Measurements from ENCODE around the gene IBTK. TPM values are rescaled to one million over a fixed set of nuclear protein-coding genes. Genes with fewer than 3 reads are reported as not detected.
"Not testable (repeated sequence)": the region's sequence is repeated elsewhere in the genome, so short reads cannot be mapped to it uniquely, and the experiment has no call there.

The IBTK gene
- total RNA-seq, 1 donor from 2014 or later = 24.8 TPM

GRCh38 chr6:82169138-82169876 lies 78.2 kb downstream of the IBTK start:
- H3K4me1 Mint-ChIP-seq (ENCODE audit: unreplicated experiment) = peaks cover 4% of the 10 kb centered on the region
- no peaks in the 10 kb centered on the region for H3K27me3 Mint-ChIP-seq (ENCODE audit: unreplicated experiment)
- TF ChIP-seq CTCF (IDR thresholded peaks at IDR 0.05; ENCODE audit: unreplicated experiment) = no peak
- H3K27ac Mint-ChIP-seq (ENCODE audit: unreplicated experiment) = no peak overlapping the region
- H3K9me3 Mint-ChIP-seq (ENCODE audit: unreplicated experiment) = no peaks in the 10 kb centered on the region
- no peak overlapping the region for H3K4me3 Mint-ChIP-seq (ENCODE audit: unreplicated experiment)
- no peak for DNase-seq (ENCODE audit: low spot score)
- H3K36me3 Mint-ChIP-seq (ENCODE audit: low read depth, unreplicated experiment) = peaks cover 10% of the 10 kb centered on the region

- H3K36me3 Mint-ChIP-seq (ENCODE audit: low read depth, unreplicated experiment) = no peaks in the 10 kb centered on the region
- no peak overlapping the region for H3K27ac Mint-ChIP-seq (ENCODE audit: unreplicated experiment)
- no peak for DNase-seq (ENCODE audit: low spot score)
- H3K27me3 Mint-ChIP-seq (ENCODE audit: unreplicated experiment) = no peaks in the 10 kb centered on the region
- no peaks in the 10 kb centered on the region for H3K4me1 Mint-ChIP-seq (ENCODE audit: unreplicated experiment)
- H3K4me3 Mint-ChIP-seq (ENCODE audit: unreplicated experiment) = no peak overlapping the region
- H3K9me3 Mint-ChIP-seq (ENCODE audit: unreplicated experiment) = no peaks in the 10 kb centered on the region
- no peak for TF ChIP-seq CTCF (IDR thresholded peaks at IDR 0.05; ENCODE audit: unreplicated experiment)
Observed at GRCh38 chr6:82166493-82166892, 81.1 kb downstream of the IBTK start.

- H3K27me3 Mint-ChIP-seq (ENCODE audit: unreplicated experiment) = no peaks in the 10 kb centered on the region
- no peak for DNase-seq (ENCODE audit: low spot score)
- TF ChIP-seq CTCF (IDR thresholded peaks at IDR 0.05; ENCODE audit: unreplicated experiment) = no peak
- no peaks in the 10 kb centered on the region for H3K4me1 Mint-ChIP-seq (ENCODE audit: unreplicated experiment)
- no peak overlapping the region for H3K27ac Mint-ChIP-seq (ENCODE audit: unreplicated experiment)
- H3K36me3 Mint-ChIP-seq (ENCODE audit: low read depth, unreplicated experiment) = peaks cover under 1% of the 10 kb centered on the region
- H3K9me3 Mint-ChIP-seq (ENCODE audit: unreplicated experiment) = no peaks in the 10 kb centered on the region
- no peak overlapping the region for H3K4me3 Mint-ChIP-seq (ENCODE audit: unreplicated experiment)
Observed at GRCh38 chr6:82160255-82160990, 87.1 kb downstream of the IBTK start.

- H3K4me1 Mint-ChIP-seq (ENCODE audit: unreplicated experiment); H3K27ac Mint-ChIP-seq (ENCODE audit: unreplicated experiment); H3K4me3 Mint-ChIP-seq (ENCODE audit: unreplicated experiment); H3K27me3 Mint-ChIP-seq (ENCODE audit: unreplicated experiment); DNase-seq (ENCODE audit: low spot score); H3K9me3 Mint-ChIP-seq (ENCODE audit: unreplicated experiment): not testable (repeated sequence)
- H3K36me3 Mint-ChIP-seq (ENCODE audit: low read depth, unreplicated experiment) = peaks cover 28% of the 10 kb centered on the region
Observed at GRCh38 chr6:82152786-82153185, 94.8 kb downstream of the IBTK start.

- not testable (repeated sequence) for H3K27me3 Mint-ChIP-seq (ENCODE audit: unreplicated experiment); H3K4me1 Mint-ChIP-seq (ENCODE audit: unreplicated experiment); H3K27ac Mint-ChIP-seq (ENCODE audit: unreplicated experiment); H3K9me3 Mint-ChIP-seq (ENCODE audit: unreplicated experiment); H3K4me3 Mint-ChIP-seq (ENCODE audit: unreplicated experiment); DNase-seq (ENCODE audit: low spot score)
- H3K36me3 Mint-ChIP-seq (ENCODE audit: low read depth, unreplicated experiment) = peaks cover 28% of the 10 kb centered on the region
Observed at GRCh38 chr6:82151147-82151546, 96.4 kb downstream of the IBTK start.

GRCh38 chr6:82145926-82146452 lies 101.6 kb downstream of the IBTK start:
- Mint-ChIP-seq H3K36me3 (ENCODE audit: low read depth, unreplicated experiment) (no peaks in the 10 kb centered on the region), H3K27ac (ENCODE audit: unreplicated experiment) (no peak overlapping the region), H3K27me3 (ENCODE audit: unreplicated experiment) (no peaks in the 10 kb centered on the region), H3K9me3 (ENCODE audit: unreplicated experiment) (no peaks in the 10 kb centered on the region), H3K4me1 (ENCODE audit: unreplicated experiment) (no peaks in the 10 kb centered on the region), H3K4me3 (ENCODE audit: unreplicated experiment) (no peak overlapping the region)
- TF ChIP-seq CTCF (IDR thresholded peaks at IDR 0.05; ENCODE audit: unreplicated experiment) = no peak
- DNase-seq (ENCODE audit: low spot score) = no peak

All from endothelial cell (in vitro differentiated cells).